Natural killer cell (primary cell): ENCODE results near the gene FBXL19. TPM values are rescaled to one million over a fixed set of nuclear protein-coding genes. Genes with fewer than 3 reads are reported as not detected.
"Not testable (repeated sequence)": the region's sequence is repeated elsewhere in the genome, so short reads cannot be mapped to it uniquely, and the experiment has no call there.

Experiments
- ATAC-seq, 3 donors: fragments of 150-1000 bp in 2 of 3; fragments of 200-7000 bp in 1 of 3; cut with Tn5 transposase; 1 replicate in 1 of 3; 2 replicates in 2 of 3; pipeline ENCODE4 v1.10.0; 2021; ENCODE audit warnings: mild to moderate bottlenecking in 2 of 3, moderate library complexity in 2 of 3
- DNase-seq, 2 donors: peaks; one replicate each; pipeline versions ENCODE4 v3.0.0 to v3.0.0-alpha.2; 2013 to 2021; ENCODE audit warnings: mixed read lengths in 1 of 2
- H3K27ac ChIP-seq: one replicate; pipeline ENCODE4 v1.5.1; 2013; ENCODE audit warnings: mild to moderate bottlenecking, low read length
- H3K27me3 ChIP-seq: one replicate; pipeline ENCODE4 v1.6.1; 2013; ENCODE audit warnings: low read length; ENCODE audit not compliant: control insufficient read depth, insufficient read depth
- H3K36me3 ChIP-seq: one replicate; pipeline ENCODE4 v1.6.1; 2013; ENCODE audit warnings: low read length; ENCODE audit not compliant: control insufficient read depth, insufficient read depth
- H3K4me1 ChIP-seq: one replicate; pipeline ENCODE4 v1.6.1; 2013; ENCODE audit warnings: low read length; ENCODE audit not compliant: control insufficient read depth, insufficient read depth
- H3K4me3 ChIP-seq: one replicate; pipeline ENCODE4 v1.5.1; 2013; ENCODE audit warnings: low read length
- H3K9me3 ChIP-seq: one replicate; pipeline ENCODE4 v1.6.1; 2013; ENCODE audit warnings: low read length; ENCODE audit not compliant: control insufficient read depth, insufficient read depth
- H3K27ac Mint-ChIP-seq, 2 donors: one replicate each; pipeline ENCODE4 v1.8.0; 2022; ENCODE audit warnings: mild to moderate bottlenecking in 2 of 2, mixed read lengths in 2 of 2, moderate library complexity in 1 of 2
- H3K27me3 Mint-ChIP-seq, 2 donors: one replicate each; pipeline ENCODE4 v1.8.0; 2022; ENCODE audit warnings: low read depth in 2 of 2, mixed read lengths in 2 of 2
- H3K36me3 Mint-ChIP-seq: one replicate; pipeline ENCODE4 v1.8.0; 2022; ENCODE audit warnings: mixed read lengths
- H3K4me1 Mint-ChIP-seq, 2 donors: one replicate each; pipeline ENCODE4 v1.8.0; 2022; ENCODE audit warnings: mixed read lengths in 2 of 2
- H3K4me3 Mint-ChIP-seq: one replicate; pipeline ENCODE4 v1.8.0; 2022; ENCODE audit warnings: mild to moderate bottlenecking, moderate library complexity, mixed read lengths
- H3K9me3 Mint-ChIP-seq, 2 donors: one replicate each; pipeline ENCODE4 v1.8.0; 2022; ENCODE audit warnings: mixed read lengths in 2 of 2
- WGBS: methylation state at CpG from one replicate; pipeline ENCODE4 v1.1.7; 2013; ENCODE audit warnings: missing lambda C conversion rate; ENCODE audit not compliant: insufficient coverage; 5-methylcytosine and 5-hydroxymethylcytosine counted together
- intact Hi-C: fragments of 100-400 bp; cut with micrococcal nuclease; formaldehyde crosslinking; loops from one replicate; pipeline ENCODE4 v1.14.2; 2022
- total RNA-seq, 4 donors: library from RNA; stranded (reverse); fragments of 120-200 nt in 1 of 4; gene quantifications; one replicate each; pipeline versions ENCODE4 v1.2.3 to v1.2.4, GENCODE V29; 2013 to 2022
- TF ChIP-seq, protein P1 (sequence below): fragments of 200-600 bp; IDR thresholded peaks from one replicate; pipeline ENCODE4 v1.8.0; 2022; ENCODE audit warnings: antibody characterized with exemption

The FBXL19 gene
- total RNA-seq, 3 donors from 2014 or later (not counting 1 experiment from before 2014, with no cell fraction given): 10.1 to 13.3 (median 12.4) TPM

DNA sequence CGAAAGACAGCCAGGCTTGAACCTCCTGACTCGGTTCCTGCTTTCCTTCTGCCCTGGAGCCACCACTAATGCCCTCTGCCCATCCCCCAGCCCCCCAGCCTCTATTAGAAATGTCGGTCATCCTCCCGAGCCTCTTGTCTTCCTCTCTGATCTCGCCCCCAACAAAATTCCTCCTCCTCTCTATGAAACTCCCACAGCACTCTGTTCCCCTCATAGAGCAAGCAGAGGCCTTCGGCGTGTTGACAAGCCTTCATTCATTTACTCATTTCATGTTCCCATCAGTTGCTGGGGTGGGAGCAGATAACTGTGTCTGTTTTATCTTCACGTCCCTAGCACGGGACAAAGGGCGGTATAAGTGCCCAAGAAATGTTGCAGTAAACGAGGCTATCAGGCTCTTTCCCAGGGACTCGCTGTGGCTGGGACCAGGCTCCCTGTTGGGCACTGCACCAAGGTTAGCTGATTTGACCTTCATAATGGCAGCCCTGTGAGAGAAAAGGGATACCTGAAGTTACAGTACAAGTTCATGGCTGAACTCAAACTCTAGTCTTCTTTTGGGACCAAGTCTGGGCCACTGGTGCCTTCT, 7.8 kb downstream of the FBXL19 start:
- WGBS: 81% methylated on average over 12 of the region's 12 CpGs
- Mint-ChIP-seq H3K9me3 (no peaks in the 10 kb centered on the region), H3K27ac (no peak overlapping the region), H3K4me1 (peaks cover 9 to 16% of the 10 kb centered on the region in 2 donors), H3K27me3 (no peaks in the 10 kb centered on the region), H3K4me3 (no peak overlapping the region), H3K36me3 (no peaks in the 10 kb centered on the region)
- Histone ChIP-seq H3K4me1 (no peaks in the 10 kb centered on the region), H3K9me3 (no peaks in the 10 kb centered on the region), H3K27me3 (no peaks in the 10 kb centered on the region), H3K4me3 (no peak overlapping the region), H3K27ac (no peak overlapping the region), H3K36me3 (peaks cover 5% of the 10 kb centered on the region)
- intact Hi-C loops: no loop called here
- DNase-seq (no peak), ATAC-seq (no peak)
- TF ChIP-seq, protein P1, sequence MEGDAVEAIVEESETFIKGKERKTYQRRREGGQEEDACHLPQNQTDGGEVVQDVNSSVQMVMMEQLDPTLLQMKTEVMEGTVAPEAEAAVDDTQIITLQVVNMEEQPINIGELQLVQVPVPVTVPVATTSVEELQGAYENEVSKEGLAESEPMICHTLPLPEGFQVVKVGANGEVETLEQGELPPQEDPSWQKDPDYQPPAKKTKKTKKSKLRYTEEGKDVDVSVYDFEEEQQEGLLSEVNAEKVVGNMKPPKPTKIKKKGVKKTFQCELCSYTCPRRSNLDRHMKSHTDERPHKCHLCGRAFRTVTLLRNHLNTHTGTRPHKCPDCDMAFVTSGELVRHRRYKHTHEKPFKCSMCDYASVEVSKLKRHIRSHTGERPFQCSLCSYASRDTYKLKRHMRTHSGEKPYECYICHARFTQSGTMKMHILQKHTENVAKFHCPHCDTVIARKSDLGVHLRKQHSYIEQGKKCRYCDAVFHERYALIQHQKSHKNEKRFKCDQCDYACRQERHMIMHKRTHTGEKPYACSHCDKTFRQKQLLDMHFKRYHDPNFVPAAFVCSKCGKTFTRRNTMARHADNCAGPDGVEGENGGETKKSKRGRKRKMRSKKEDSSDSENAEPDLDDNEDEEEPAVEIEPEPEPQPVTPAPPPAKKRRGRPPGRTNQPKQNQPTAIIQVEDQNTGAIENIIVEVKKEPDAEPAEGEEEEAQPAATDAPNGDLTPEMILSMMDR: no peak

GRCh38 chr16:30934827-30935557, 11.6 kb downstream of the FBXL19 start:
- 55% methylated on average over 12 of the region's 12 CpGs for WGBS
- H3K27me3 ChIP-seq: no peaks in the 10 kb centered on the region
- TF ChIP-seq, protein P1: peak; percentile 25
- H3K27me3 Mint-ChIP-seq: no peaks in the 10 kb centered on the region
- H3K4me3 ChIP-seq: no peak overlapping the region
- H3K9me3 Mint-ChIP-seq: no peaks in the 10 kb centered on the region
- DNase-seq (peak in 1 of 2 donors; percentile 55), ATAC-seq (peak; percentile 68 to 70 (median 70))
- intact Hi-C loops: no loop called here
- H3K4me1 Mint-ChIP-seq: peaks cover 14 to 17% of the 10 kb centered on the region in 2 donors
- H3K4me1 ChIP-seq: no peaks in the 10 kb centered on the region
- no peak overlapping the region for H3K27ac ChIP-seq
- no peaks in the 10 kb centered on the region for H3K36me3 Mint-ChIP-seq
- H3K9me3 ChIP-seq: no peaks in the 10 kb centered on the region
- no peak overlapping the region for H3K4me3 Mint-ChIP-seq
- no peak overlapping the region for H3K27ac Mint-ChIP-seq
- peaks cover 5% of the 10 kb centered on the region for H3K36me3 ChIP-seq

DNA sequence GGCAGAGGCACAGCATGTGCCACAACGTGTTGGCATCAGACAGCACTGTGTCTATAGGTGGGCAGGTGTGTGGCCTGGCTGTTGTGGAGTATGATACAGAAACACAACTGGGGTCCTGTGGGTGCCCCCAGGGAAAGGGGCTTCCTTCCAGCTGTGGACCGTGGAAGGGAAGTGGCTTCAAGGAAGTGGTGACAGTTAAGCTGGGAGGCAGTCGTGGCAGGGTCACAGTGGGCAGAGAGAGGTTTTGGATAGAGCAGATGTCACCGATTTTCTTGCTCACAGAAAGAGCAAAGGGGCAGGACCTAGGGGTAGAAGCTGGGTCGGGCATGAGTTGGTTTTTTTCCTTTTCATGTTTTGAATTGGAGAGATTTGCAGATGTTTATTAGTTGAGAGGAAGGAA, 14.3 kb downstream of the FBXL19 start:
- Histone ChIP-seq H3K9me3 (no peaks in the 10 kb centered on the region), H3K4me3 (no peak overlapping the region), H3K27ac (no peak overlapping the region), H3K4me1 (peaks cover 13% of the 10 kb centered on the region), H3K36me3 (no peaks in the 10 kb centered on the region), H3K27me3 (no peaks in the 10 kb centered on the region)
- Mint-ChIP-seq H3K4me1 (peaks cover 26 to 33% of the 10 kb centered on the region in 2 donors), H3K27me3 (no peaks in the 10 kb centered on the region), H3K36me3 (no peaks in the 10 kb centered on the region), H3K4me3 (no peak overlapping the region), H3K27ac (no peak overlapping the region), H3K9me3 (no peaks in the 10 kb centered on the region)
- 8% methylated on average over 5 of the region's 5 CpGs for WGBS
- intact Hi-C loops: no loop called here
- DNase-seq (no peak), ATAC-seq (no peak)
- TF ChIP-seq, protein P1: no peak

- DNase-seq, ATAC-seq, H3K9me3 ChIP-seq, H3K27me3 ChIP-seq, H3K4me3 ChIP-seq, H3K4me3 Mint-ChIP-seq, H3K27ac ChIP-seq, H3K9me3 Mint-ChIP-seq, H3K27me3 Mint-ChIP-seq, intact Hi-C loops, H3K27ac Mint-ChIP-seq, H3K36me3 Mint-ChIP-seq, H3K36me3 ChIP-seq: not testable (repeated sequence)
- 96% methylated on average over 8 of the region's 8 CpGs for WGBS
- peaks cover 26 to 39% of the 10 kb centered on the region in 2 donors for H3K4me1 Mint-ChIP-seq
- peaks cover 16% of the 10 kb centered on the region for H3K4me1 ChIP-seq
Observed at GRCh38 chr16:30939571-30939970, 16.2 kb downstream of the FBXL19 start.
